ENCODE measurements around the gene PCDH18.
"Not testable (repeated sequence)": the region's sequence is repeated elsewhere in the genome, so short reads cannot be mapped to it uniquely, and the experiment has no call there.

The PCDH18 gene

DNA sequence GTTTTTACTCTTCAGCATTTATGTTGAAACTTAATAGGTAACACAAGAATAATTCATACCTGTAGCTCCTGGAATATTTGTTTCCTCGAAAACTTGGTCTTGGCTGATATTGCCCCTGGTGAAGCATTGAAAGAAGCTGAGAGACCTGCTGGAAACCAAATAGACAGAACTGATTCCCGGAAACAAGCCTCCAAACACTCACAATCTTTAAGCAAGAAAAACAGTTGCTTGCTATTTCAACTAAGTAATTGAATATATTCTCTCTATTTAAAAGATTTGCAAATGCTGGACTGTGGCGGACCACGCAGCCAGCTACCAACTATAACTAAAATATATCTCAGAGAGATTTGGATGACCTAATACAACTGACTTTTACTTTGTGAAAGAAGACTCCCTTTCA, 3.6 kb downstream of the PCDH18 start:
- DNase-seq (ENCODE audit: low spot score), result no peak

DNA sequence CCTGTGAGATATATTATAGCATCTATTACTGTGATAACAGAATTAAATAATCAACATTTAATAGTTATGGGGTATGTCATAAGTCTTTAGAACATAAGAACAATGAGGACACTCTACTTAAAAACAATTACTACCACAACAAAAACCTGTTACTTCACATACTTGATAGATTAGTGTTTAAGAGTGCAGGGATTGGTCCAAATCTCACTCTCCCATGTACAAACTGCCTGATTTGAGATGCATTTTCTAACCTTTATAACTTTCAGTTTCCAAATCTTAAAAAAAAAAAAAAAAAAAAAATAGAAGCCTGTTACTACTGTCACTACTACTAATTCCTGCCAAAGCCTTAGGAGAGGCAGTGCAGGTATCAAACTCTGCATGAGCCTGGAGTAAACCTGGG, 5.6 kb downstream of the PCDH18 start:
- DNase-seq (ENCODE audit: low spot score), result no peak

DNA sequence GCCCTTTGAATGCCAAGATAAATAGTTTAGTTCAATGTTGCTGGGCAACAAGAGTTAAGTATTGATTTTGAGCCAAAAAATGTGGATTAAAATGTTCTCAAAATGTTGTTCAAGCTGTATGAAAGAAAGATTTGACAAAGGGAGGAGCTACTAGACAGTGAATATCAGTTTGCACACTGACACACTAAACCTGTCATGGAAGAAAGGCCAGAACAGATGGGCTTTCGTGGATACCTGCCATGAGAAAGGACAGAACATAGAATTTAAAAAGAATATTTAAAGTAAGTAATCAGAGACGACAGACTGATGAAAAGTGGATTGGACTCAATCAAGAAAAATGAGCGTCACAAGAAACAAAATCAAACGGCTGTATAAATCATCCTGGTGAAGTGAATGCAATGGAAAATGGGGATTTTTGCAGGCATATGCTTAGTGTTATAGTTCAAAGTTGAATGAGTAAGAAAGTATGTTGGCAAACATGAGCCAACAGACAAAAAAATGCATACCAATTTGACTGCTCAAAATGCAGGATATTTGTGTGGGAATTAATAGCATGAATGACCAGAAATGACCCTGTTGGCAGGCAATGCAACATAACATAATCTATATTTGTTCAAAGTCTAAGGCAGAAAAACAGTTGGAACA, 7.4 kb downstream of the PCDH18 start:
- no peak for DNase-seq (ENCODE audit: low spot score)

DNA sequence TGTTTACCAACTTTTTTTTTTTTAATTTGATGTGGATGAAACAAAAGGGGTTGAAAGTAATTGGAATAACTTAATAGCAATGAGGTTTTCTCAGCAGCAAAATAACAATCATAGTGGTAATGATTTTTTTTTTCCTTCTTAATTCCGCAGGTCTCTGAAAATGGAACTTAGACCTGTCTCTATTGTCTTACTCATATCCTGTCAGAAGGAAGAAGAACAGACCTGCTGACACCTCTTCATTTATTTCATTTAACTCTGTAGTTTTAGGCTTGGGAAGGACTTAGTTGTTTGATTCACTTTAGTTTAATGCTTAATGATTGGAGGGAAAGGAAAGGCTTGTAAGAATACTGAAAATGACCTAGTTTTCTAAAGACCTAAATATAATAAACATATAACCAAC, 9.0 kb downstream of the PCDH18 start:
- no peak for DNase-seq (ENCODE audit: low spot score)

DNA sequence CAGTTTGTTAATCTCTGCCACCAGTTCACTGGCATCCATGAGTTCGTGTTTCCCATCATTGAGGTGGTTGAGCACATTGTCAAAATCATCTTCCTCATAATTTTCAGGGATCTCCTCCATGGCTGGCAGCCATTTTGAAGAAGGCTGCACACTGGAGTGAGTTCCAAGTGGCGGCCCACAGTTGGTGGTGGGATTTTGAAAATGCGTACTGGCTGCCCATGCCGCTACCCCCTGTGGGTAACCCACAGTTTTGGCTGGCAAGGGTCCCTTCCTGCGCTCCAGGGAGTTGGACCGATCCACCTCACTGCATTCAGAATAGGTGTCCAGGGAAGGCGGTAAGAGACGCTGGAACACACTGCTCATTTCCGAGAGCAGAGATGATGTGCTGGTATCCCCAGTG, 11.2 kb downstream of the PCDH18 start:
- no peak for DNase-seq (ENCODE audit: low spot score)

DNA sequence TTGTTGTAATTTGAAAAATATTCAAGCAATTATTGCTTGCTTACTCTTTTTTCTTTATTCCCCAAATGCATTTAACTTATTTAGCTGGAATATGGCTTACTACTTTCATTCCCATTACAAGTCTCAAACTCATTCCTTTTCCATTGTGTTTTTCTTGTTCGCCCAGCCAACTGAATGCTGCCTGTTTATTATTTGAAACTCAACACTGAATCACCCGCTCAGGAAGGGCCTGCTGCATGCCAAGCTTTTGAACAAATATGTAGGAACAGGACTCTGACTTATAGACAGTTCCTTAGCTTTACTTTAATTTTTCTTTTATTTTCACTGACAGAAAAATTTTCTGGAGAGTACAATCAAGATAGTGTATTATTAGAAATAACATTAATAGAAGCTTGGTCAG, 12.9 kb downstream of the PCDH18 start:
- no peak for DNase-seq (ENCODE audit: low spot score)

DNA sequence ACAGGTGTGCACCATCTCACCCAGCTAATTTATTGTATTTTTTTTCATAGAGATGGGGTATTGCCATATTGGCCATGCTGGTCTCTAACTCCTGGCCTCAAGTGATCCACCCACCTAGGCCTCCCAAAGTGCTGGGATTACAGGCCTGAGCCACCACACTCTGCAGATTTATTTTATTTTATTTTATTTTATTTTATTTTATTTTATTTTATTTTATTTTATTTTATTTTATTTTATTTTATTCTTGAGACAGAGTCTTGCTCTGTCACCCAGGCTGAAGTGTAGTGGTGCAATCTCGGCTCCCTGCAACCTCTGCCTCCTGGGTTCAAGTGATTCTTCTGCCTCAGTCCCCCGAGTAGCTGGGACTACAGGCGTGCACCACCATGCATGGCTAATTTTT, 15.0 kb downstream of the PCDH18 start:
- DNase-seq (ENCODE audit: low spot score), result not testable (repeated sequence)

DNA sequence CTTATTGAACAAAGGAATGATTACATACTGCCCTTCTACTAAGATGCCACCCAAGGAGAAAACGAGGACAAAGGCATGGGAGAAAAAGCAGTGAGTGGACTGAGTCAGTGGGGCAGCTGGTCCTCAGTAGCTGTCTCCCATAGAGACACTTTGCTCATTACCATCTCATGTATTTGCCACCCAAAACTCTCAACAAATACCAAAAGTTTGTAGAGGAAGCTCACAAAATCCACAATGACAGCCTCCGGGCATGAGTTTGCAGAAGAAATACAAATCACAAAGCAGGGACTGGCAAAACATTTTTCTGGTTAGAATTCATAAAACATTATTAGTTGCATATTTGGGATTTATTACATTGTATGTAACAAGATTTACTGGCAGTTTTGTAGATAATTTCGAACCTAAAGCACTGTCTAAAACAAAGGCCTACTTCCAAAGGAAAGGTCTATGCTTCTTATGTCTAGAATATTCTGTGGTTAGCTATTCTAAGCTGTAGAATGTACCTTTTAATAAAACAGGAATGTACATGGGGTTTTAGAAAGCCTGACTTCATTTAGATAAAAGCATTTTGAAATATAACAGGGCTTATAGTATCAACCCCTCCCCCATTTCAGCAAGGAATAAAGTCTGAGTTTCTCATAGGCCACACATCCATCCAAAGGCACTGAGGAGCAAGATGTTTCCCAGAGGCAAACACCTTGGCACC, 17.7 kb downstream of the PCDH18 start:
- no peak for DNase-seq (ENCODE audit: low spot score)

DNA sequence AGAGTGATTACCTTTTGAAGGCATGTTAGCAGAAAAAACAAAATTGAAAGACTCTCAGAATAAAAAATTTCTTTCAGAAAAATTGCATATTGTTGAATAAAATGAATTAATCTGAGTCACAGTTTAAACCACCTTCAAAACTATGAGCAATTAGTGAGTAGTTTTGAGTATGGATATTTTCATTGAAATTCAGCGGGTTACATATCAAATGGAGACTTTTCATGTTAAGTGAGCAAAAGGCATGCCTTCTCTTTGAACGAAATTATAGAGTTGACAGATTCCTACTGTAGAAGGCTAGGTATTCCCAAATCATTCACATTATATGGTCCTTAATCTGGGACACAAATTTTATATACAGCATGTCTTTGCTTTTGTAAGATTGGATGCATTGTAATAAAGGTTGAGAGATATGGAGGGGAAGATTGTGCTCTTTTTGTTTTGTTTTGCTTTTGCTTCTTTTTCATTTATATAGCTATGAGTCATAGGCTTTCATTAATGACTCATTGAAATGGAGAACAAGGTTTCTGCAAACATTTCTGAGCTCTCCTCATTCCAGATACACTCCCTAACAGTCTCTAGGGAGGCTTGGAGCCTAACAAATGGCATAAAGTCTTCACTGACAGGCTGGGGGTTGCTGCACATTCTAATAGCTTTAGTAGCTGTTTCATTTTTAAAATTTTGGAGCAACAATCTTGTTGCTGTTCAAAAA, 21.6 kb downstream of the PCDH18 start:
- no peak for DNase-seq (ENCODE audit: low spot score)

DNA sequence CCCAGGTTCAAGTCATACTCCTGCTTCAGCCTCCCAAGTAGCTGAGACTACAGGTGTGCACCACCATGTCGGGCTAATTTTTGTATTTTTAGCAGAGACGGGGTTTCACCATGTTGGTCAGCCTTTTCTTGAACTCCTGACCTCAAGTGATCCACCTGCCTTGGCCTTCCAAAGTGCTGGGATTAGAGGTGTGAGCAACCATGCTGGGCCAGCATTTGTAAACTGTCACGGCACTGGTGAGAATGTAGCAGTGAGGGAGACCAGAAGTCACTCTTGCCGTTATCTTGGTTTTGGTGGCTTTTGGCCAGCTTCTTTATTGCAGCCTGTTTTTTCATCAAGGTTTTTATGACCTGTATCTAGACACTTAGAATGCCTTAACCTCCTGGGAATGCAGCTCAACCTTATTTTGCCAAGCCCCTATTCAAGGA, 22.4 kb downstream of the PCDH18 start:
- no peak for DNase-seq (ENCODE audit: low spot score)

DNA sequence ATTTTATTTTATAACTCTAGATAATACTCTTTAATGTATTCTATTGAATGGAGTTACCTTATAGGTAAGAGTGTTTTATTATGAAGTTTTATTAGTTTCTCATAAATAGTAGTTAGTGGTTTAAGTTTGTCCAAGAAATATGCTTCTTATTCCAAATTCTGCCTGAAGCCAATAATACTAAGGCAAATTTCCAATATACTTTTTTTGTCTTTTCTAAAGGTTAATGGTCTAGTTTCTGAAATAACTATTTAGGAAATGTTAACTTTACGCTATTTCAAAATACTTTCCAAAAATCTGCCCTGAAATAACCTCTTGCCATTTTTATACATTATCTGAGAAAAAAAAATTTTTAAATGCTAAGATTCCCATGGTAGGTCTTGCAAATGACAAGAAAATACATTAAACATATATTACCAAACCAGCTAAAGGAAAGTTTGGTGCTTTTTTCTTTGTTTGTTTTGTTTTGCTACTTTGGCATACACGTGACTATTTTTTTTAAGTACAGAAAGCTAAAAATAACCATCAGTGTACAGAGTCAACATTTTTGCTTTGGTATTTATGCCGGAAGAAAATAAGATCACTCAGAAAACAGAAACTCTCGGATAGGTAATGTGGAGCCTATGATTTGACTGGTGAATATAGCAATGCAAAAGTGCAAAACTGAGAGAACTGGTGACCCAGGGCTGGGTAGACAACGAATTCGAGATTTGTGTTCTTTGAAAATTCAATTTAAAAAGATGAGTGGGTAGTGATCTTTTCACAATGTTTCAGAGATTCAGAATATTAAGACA, 29.8 kb downstream of the PCDH18 start:
- DNase-seq (ENCODE audit: low spot score), result no peak

DNA sequence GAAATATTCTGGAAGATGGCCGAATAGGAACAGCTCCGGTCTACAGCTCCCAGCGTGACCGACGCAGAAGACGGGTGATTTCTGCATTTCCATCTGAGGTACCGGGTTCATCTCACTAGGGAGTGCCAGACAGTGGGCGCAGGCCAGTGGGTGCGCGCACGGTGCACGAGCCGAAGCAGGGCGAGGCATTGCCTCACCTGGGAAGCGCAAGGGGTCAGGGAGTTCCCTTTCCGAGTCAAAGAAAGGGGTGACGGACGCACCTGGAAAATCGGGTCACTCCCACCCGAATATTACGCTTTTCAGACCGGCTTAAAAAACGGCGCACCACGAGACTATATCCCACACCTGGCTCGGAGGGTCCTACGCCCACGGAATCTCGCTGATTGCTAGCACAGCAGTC, 36.0 kb downstream of the PCDH18 start:
- DNase-seq (ENCODE audit: low spot score), result not testable (repeated sequence)

DNA sequence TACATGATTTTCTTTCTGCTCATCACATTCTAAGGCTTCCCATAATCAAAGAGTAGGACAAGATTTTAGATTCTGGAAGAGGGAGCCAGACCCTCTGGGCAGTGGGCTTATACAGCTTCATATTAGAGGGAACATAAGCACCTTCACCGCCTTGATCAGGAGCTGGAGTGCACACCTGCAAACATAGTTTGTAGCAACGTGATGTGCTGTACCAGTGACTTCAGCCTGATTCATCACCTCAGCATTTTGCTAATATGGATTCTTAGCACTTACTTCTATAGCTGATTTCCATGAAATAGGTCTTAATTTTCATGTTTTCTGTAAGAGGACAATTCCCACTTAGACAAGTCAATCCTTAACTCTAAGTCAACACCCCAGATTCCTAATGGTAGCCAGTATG, 36.7 kb downstream of the PCDH18 start:
- DNase-seq (ENCODE audit: low spot score), result no peak

DNA sequence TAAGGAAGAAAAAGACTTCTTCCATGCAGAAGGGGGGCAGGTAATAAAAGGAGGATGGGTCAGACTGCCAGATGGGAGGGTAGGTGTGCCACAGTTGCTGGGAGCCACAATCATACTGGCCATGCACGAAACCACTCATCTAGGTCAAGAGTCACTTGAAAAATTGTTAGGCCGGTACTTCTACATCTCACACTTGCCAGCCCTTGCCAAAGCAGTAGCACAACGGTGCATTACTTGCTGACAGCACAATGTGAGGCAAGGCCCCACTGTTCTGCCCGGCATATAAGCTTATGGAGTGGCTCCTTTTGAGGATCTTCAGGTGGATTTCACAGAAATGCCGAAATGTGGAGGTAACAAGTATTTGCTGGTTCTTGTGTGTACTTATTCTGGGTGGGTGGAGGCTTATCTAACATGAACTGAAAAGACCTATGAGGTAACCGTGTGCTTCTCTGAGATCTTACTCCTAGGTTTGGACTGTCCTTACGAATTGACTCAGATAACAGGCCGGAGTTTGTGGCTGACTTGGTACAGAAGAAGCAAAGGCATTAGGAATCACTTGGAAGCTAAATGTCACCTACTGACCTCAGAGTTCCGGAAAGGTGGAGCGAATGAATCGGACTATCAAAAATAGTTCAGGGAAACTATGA, 48.9 kb downstream of the PCDH18 start:
- DNase-seq (ENCODE audit: low spot score), result not testable (repeated sequence)

DNA sequence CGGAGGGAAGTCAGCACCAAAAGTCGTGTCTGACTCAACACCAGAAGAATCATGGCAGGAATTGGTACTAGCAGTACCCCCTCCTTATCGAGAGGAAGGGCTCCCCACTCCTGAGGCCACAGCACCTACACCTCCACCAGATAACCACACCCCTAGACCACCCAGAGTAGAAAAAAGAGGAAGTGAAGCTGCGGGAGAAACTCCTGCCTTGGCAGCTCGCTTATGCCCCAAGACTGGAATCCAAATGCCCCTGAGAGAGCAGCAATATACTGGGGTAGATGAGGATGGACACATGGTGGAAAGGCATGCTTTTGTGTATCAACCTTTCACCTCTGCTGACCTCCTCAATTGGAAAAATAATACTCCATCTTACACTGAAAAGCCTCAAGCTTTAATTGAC, 52.6 kb downstream of the PCDH18 start:
- DNase-seq (ENCODE audit: low spot score), result not testable (repeated sequence)

DNA sequence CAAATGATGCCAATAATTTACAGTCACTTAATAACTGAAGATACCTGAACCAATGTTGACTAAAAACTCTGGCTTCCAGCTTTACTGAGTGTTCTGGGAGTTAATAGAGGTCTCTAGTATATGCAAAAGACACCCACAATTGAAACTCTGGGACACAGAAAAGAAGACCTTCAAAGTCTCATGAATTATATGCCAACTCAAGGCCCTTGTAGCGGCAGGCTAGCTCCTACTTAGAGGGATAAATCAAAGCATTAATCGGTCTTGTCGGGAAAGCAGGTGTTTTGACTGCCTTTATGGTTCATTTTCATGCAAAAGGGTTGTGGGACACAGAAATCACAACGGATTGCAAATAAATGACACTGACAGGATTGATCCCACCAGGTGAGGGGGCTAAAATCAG, 55.9 kb downstream of the PCDH18 start:
- no peak for DNase-seq (ENCODE audit: low spot score)

DNA sequence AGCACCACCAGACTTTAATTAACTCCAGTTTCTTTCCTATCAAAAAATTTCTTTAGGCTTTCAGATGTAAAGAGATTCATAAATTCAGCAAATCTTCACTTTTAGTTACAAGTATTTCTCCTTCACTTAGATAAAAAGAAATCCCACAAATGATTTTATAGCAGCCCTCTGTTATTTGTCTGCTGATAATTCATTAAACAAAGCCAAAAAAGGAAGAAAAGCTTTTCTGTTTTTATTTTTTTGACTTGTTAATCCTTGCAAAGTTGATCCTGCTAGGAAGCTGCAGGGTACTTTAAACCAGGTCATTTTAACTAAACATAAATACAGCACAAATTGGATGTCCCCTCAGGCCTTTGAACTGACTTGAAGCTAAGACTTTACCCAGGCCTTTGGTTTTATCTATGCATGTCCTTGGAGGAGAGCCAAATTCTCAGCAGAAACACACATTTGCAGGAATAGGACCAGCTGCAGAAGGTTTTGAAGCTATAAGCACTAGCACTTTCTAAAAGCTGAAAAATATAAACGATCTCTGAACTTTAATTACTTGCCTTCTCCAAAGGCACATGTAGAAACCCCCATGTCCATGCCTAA, 57.5 kb downstream of the PCDH18 start:
- DNase-seq (ENCODE audit: low spot score), result no peak

DNA sequence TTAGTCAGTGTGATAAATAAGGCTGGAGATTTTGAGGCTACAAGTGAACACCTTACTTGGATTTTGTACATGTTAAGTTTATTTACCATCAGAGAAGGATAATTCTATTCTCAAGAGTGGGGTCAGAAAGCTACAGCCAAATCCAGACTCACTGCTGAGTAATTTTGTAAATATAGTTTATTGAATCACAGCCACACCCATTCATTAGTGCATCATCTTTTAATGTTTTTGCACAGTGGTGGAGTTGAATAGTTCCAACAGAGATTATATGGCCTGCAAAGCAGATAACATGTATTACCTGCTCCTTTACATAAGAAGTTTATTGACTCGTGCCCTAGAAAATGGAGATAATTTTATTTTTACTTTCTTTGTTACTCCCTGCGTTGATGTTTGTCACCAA, 60.4 kb downstream of the PCDH18 start:
- no peak for DNase-seq (ENCODE audit: low spot score)

DNA sequence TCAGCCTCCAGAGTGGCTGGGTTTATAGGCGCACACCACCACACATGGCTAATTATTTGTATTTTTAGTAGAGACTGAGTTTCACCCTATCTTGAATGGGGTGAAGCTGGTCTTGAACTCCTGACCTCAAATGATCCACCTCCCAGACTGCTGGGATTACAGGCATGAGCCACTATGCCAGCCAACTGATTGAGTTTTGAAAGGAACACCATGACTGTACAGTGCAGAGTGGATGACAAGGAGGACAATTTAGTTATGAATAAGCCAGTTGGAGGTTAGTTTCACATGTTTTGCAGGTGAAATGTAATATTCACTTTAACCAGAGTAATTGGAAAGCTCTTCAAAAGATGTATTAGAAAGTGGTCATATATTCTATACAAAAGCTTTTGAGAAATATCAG, 60.8 kb downstream of the PCDH18 start:
- DNase-seq (ENCODE audit: low spot score), result no peak

DNA sequence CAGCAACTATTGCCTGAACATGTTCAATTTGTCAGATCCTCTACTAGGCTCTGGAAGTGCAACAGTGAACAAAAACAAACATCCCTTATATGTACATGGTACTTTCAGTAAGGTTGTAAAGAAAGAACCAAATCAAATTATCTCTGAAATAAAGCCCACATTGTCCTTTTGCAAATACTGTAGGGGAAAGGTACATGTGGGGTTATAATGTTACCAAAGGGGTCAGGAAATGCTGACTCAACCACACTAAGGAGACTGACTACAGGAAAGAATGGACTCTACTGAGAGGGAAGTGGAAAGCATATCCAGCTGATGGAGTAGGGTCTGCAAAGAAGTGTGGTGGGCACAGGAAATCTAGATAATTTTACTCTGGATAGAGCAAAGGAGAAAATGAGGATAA, 61.5 kb downstream of the PCDH18 start:
- DNase-seq (ENCODE audit: low spot score), result no peak
